Measurements from ENCODE around the gene PIGW. TPM values are rescaled to one million over a fixed set of nuclear protein-coding genes. Genes with fewer than 3 reads are reported as not detected.

PIGW gene
- total RNA-seq, 2 experiments from 2014 or later = 9.6 to 17.4 TPM

DNA sequence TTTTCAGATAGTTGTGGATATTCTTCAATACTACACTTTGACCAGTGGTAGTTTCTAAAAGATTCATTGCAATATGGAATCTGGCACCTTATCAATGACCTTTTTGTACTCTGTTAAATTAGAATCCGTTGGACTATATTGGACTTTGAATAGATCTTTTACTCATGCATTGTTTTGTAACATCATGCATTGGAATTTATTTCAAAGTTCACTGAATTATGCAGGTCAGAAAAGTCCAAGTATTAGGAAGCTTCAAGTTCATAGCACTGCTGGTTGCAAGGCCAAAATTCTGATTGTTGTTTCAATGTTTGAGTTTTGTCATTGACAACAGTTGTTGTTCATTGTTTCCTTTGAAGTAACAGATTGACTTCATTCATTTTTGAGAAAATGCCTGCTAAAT lies 49.0 kb downstream of the PIGW start:
- no peaks in the 10 kb centered on the region for H3K9me3 Mint-ChIP-seq (ENCODE audit: low read depth)
- H3K27ac Mint-ChIP-seq = no peak overlapping the region
- DNase-seq (no peak), ATAC-seq (no peak)
- H3K27me3 Mint-ChIP-seq = no peaks in the 10 kb centered on the region
- CTCF ChIA-PET = interaction anchor here (0.5 kb wide), 1 partner anchor 678 kb away, joined by 3 read pairs; no protein-coding TSS in a partner anchor
- peaks cover 2% of the 10 kb centered on the region for H3K4me1 Mint-ChIP-seq
- H3K36me3 Mint-ChIP-seq = peaks cover 52% of the 10 kb centered on the region
- no peak overlapping the region for H3K4me3 Mint-ChIP-seq

DNA sequence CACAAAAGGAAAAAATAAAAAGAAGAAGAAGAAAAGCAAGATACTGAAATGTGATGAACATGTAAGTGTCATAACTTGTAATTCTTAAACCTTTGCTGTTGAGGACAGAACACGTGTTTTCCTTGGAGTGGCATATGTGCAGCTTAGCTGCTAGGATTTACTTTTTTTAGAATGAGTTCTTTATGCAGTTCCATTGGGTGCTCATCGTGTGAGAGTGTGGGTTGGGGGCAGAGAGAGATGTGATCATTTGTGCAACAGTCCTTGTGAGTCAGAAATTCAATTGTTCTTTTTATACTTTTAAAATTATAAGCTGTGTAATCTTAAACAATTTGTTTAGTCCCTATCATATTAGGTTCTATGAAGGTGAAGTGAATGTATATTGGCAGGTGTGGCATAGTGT lies 51.4 kb downstream of the PIGW start:
- ATAC-seq = no peak
- Mint-ChIP-seq H3K36me3 (peaks cover 49% of the 10 kb centered on the region), H3K4me1 (peaks cover 23% of the 10 kb centered on the region), H3K27me3 (no peaks in the 10 kb centered on the region), H3K4me3 (no peak overlapping the region), H3K27ac (no peak overlapping the region), H3K9me3 (ENCODE audit: low read depth) (no peaks in the 10 kb centered on the region)
- no peak for DNase-seq
- CTCF ChIA-PET = interaction anchor here (1.5 kb wide), 1 partner anchor 15 kb away, joined by 3 read pairs; no protein-coding TSS in a partner anchor

Other genes starting within 250 kb of the PIGW start
- not detected for gene TBC1D3G, start 211.1 kb upstream of the PIGW start, total RNA-seq
- gene TBC1D3H, start 146.6 kb upstream of the PIGW start, total RNA-seq = not detected
- gene ZNHIT3, start 48.3 kb upstream of the PIGW start, total RNA-seq = 10 to 100 TPM; 34.3 to 45.8 TPM
- gene MYO19, start 119 bp upstream of the PIGW start, total RNA-seq = 100 to 1,000 TPM; 140 to 161 TPM
- 100 to 1,000 TPM in 1 of 2 experiments, 10 to 100 TPM in 1; 96.5 to 113 TPM for gene GGNBP2, start 9.9 kb downstream of the PIGW start, total RNA-seq
- 1 to 10 TPM; 4.5 to 8.0 TPM for gene DHRS11, start 56.9 kb downstream of the PIGW start, total RNA-seq
- 10 to 100 TPM; 13.6 to 17.0 TPM for gene MRM1, start 66.6 kb downstream of the PIGW start, total RNA-seq